OCI-LY3 (cell line): Measurements from ENCODE around the gene ERCC6L.

ENCODE experiments used
- CTCF ChIP-seq: fragments of 200-600, 300-600 bp; sonication (generic); IDR thresholded peaks from 2 replicates; pipeline ENCODE4 v1.5.1; 2014; ENCODE audit warnings: antibody characterized with exemption, low read length, low read depth
- EZH2phosphoT487 ChIP-seq: fragments of 200-600 bp; shearing (Covaris generic); IDR thresholded peaks from 2 replicates; pipeline ENCODE4 v1.6.1; 2018; ENCODE audit warnings: antibody characterized with exemption, mixed run types, low read depth

- TF ChIP-seq CTCF (no peak), EZH2phosphoT487 (no peak)
These were observed 30.6 kb downstream of the ERCC6L start for GRCh38 chrX:72208126-72208800.
